Activated CD4-positive, alpha-beta T cell treated with anti-CD3 and anti-CD28 coated beads, Interleukin-2, Interleukin-6, amounts not matched to agents 100 ng/mL and 50 ng/mL, durations not matched to agents 16 hours and 8 hours (primary cell): ENCODE measurements around the gene CABLES2.

Source experiments
- DNase-seq: peaks from one replicate; pipeline ENCODE4 v3.0.0-alpha.2; 2020

CABLES2 gene

GRCh38 chr20:62407221-62407992, at the start of gene CABLES2:
CABLES2 (minus strand) TSS chr20:62407285; CDS start chr20:62407276, 9 bp downstream.
- DNase-seq: peak; percentile 95

GRCh38 chr20:62455929-62456328, 48.8 kb upstream of the CABLES2 start:
- no peak for DNase-seq

- DNase-seq: no peak
Observed at GRCh38 chr20:62454904-62455636, 48.0 kb upstream of the CABLES2 start.

GRCh38 chr20:62453186-62453808, 46.2 kb upstream of the CABLES2 start:
- DNase-seq: no peak

- DNase-seq: no peak
Observed at GRCh38 chr20:62452475-62453095, 45.5 kb upstream of the CABLES2 start.

GRCh38 chr20:62451970-62452369, 44.9 kb upstream of the CABLES2 start:
- no peak for DNase-seq

- no peak for DNase-seq
Observed at GRCh38 chr20:62451156-62451767, 44.2 kb upstream of the CABLES2 start.

GRCh38 chr20:62449951-62450691, 43.0 kb upstream of the CABLES2 start:
- DNase-seq: no peak

GRCh38 chr20:62448788-62449187, 41.7 kb upstream of the CABLES2 start:
- DNase-seq: no peak

GRCh38 chr20:62448038-62448437, 41.0 kb upstream of the CABLES2 start:
- DNase-seq: no peak

- DNase-seq: no peak
Observed at GRCh38 chr20:62446888-62447869, 40.1 kb upstream of the CABLES2 start.

GRCh38 chr20:62446481-62446880, 39.4 kb upstream of the CABLES2 start:
- DNase-seq: no peak

- no peak for DNase-seq
Observed at GRCh38 chr20:62445553-62446340, 38.7 kb upstream of the CABLES2 start.

- no peak for DNase-seq
Observed at GRCh38 chr20:62444286-62444685, 37.2 kb upstream of the CABLES2 start.

- DNase-seq: no peak
Observed at GRCh38 chr20:62441987-62442539, 35.0 kb upstream of the CABLES2 start.

- no peak for DNase-seq
Observed at GRCh38 chr20:62439218-62439617, 32.1 kb upstream of the CABLES2 start.

GRCh38 chr20:62437927-62438326, 30.8 kb upstream of the CABLES2 start:
- DNase-seq: no peak

GRCh38 chr20:62437496-62437895, 30.4 kb upstream of the CABLES2 start:
- no peak for DNase-seq

GRCh38 chr20:62436692-62437091, 29.6 kb upstream of the CABLES2 start:
- DNase-seq: no peak
